Thyroid gland (tissue), 4 donors: ENCODE results near the gene SLC24A3.

Experiments
- POLR2A ChIP-seq, 2 donors: fragments of 450-650 bp; IDR thresholded peaks; one replicate each; pipeline ENCODE4 v1.6.1; 2017; ENCODE audit warnings: antibody characterized with exemption in 2 of 2, mild to moderate bottlenecking in 2 of 2, moderate library complexity in 1 of 2
- TF ChIP-seq, protein P1 (sequence below), 6 experiments: fragments of 200-600 bp in 3 of 6; fragments of 450-650 bp in 3 of 6; sonication (generic) in 3 of 6; IDR thresholded peaks; one replicate each; pipeline ENCODE4 v1.5.1; 2016 to 2019; ENCODE audit warnings: antibody characterized with exemption in 6 of 6, mild to moderate bottlenecking in 2 of 6, inconsistent platforms in 1 of 6, moderate library complexity in 1 of 6

- no peak for TF ChIP-seq POLR2A (IDR thresholded peaks at IDR 0.05)
- TF ChIP-seq, protein P1, sequence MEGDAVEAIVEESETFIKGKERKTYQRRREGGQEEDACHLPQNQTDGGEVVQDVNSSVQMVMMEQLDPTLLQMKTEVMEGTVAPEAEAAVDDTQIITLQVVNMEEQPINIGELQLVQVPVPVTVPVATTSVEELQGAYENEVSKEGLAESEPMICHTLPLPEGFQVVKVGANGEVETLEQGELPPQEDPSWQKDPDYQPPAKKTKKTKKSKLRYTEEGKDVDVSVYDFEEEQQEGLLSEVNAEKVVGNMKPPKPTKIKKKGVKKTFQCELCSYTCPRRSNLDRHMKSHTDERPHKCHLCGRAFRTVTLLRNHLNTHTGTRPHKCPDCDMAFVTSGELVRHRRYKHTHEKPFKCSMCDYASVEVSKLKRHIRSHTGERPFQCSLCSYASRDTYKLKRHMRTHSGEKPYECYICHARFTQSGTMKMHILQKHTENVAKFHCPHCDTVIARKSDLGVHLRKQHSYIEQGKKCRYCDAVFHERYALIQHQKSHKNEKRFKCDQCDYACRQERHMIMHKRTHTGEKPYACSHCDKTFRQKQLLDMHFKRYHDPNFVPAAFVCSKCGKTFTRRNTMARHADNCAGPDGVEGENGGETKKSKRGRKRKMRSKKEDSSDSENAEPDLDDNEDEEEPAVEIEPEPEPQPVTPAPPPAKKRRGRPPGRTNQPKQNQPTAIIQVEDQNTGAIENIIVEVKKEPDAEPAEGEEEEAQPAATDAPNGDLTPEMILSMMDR (IDR thresholded peaks at IDR 0.05), result no peak
Observed at GRCh38 chr20:19565736-19566135, 353.3 kb downstream of the SLC24A3 start.
